Transverse colon (tissue), 4 donors: ENCODE measurements around the gene GREB1L. TPM values are rescaled to one million over a fixed set of nuclear protein-coding genes. Genes with fewer than 3 reads are reported as not detected.

ENCODE experiments used
- DNase-seq: peaks from one replicate; pipeline ENCODE4 v3.0.0-alpha.2; 2019
- H3K27ac ChIP-seq, 4 donors: fragments of 200-600 bp; sonication (generic); 2 replicates each; pipeline ENCODE4 v1.5.1; 2016 to 2018; ENCODE audit warnings: inconsistent platforms in 4 of 4
- H3K27me3 ChIP-seq: fragments of 200-600 bp; sonication (generic); 2 replicates; pipeline ENCODE4 v1.5.1; 2017; ENCODE audit warnings: inconsistent platforms
- H3K36me3 ChIP-seq, 4 donors: fragments of 200-600 bp; sonication (generic); 2 replicates each; pipeline ENCODE4 v1.5.1; 2017 to 2019; ENCODE audit warnings: inconsistent platforms in 4 of 4
- H3K4me1 ChIP-seq, 4 donors: fragments of 200-600 bp; sonication (generic); 2 replicates each; pipeline ENCODE4 v1.5.1; 2017 to 2020; ENCODE audit warnings: inconsistent platforms in 4 of 4
- H3K4me3 ChIP-seq, 4 donors: fragments of 200-600 bp; sonication (generic); 1 replicate in 1 of 4; 2 replicates in 3 of 4; pipeline versions ENCODE4 v1.5.1 to v1.6.1; 2017 to 2019; ENCODE audit warnings: inconsistent platforms in 4 of 4
- H3K9me3 ChIP-seq, 2 donors: fragments of 200-600 bp; sonication (generic); 2 replicates each; pipeline ENCODE4 v1.5.1; 2017 to 2019; ENCODE audit warnings: inconsistent platforms in 2 of 2
- EP300 ChIP-seq: sonication (generic); formaldehyde crosslinking; IDR thresholded peaks from one replicate; pipeline ENCODE4 v1.6.1; 2017; ENCODE audit warnings: antibody characterized with exemption, low read depth
- POLR2A ChIP-seq: fragments of 450-650 bp; IDR thresholded peaks from one replicate; pipeline ENCODE4 v1.6.1; 2016; ENCODE audit warnings: antibody characterized with exemption, mild to moderate bottlenecking, moderate library complexity
- POLR2AphosphoS5 ChIP-seq, 3 donors: sonication (generic); formaldehyde crosslinking; IDR thresholded peaks; one replicate each; pipeline ENCODE4 v1.6.1; 2016; ENCODE audit warnings: antibody characterized with exemption in 3 of 3
- WGBS, 2 donors: methylation state at CpG; one replicate each; pipeline ENCODE4 v1.1.5; 2018; ENCODE audit warnings: low coverage in 1 of 2; 5-methylcytosine and 5-hydroxymethylcytosine counted together
- in situ Hi-C, 4 donors: fragments of 200-750 bp; cut with MboI; loops; one replicate each; pipeline versions ENCODE4 v1.15.0 to v1.15.1; 2017; ENCODE audit warnings: low sequenced_read_pairs in 3 of 4, low pct_ligation_motif_present in 1 of 4, low pct_unique_long_range_greater_than_20kb in 1 of 4
- intact Hi-C: fragments of 100-400 bp; cut with DNase I; formaldehyde crosslinking; loops from one replicate; pipeline ENCODE4 v1.15.1; 2023; ENCODE audit warnings: low total_unique reads
- total RNA-seq, 4 donors: library from RNA; depleted of rRNA; stranded (reverse); fragments of >200 nt; gene quantifications; one replicate each; pipeline ENCODE4 v1.1.0, GENCODE V29; 2016
- TF ChIP-seq, protein P1 (sequence below), 5 experiments: fragments of 200-600 bp in 3 of 5; fragments of 450-650 bp in 2 of 5; sonication (generic) in 3 of 5; IDR thresholded peaks; 1 replicate in 2 of 5; 2 replicates in 3 of 5; pipeline ENCODE4 v1.5.1; 2016 to 2017; ENCODE audit warnings: antibody characterized with exemption in 5 of 5, inconsistent platforms in 3 of 5, mild to moderate bottlenecking in 2 of 5, moderate library complexity in 1 of 5

The GREB1L gene
- total RNA-seq, 4 donors from 2014 or later: 1.1 to 1.5 TPM; not detected in 2

DNA sequence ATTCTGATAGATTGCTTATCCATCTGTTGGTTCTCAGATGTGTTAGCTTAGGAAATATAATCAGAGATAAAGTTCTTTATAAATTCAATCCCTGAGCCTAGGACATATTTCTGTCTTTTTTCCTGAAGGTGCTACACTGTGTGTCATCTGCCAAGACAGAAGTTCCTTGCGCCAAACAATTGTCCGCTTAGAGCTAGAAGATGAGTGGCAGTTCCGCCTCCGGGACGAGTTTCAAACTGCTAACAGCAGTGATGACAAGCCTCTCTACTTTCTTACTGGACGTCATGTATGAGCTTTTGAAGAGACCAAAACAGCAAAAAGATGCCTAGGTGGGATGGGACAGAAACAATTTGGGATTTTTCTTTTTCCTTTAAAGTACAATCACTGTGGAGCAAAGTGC, 280.5 kb downstream of the GREB1L start:
- 93 to 100% methylated on average over 2 to 6 of the region's 6 CpGs for WGBS, 2 donors
- no peaks in the 10 kb centered on the region for H3K27me3 ChIP-seq
- no peaks in the 10 kb centered on the region for H3K9me3 ChIP-seq
- in situ Hi-C loops (no loop called here), intact Hi-C loops (no loop called here)
- no peak overlapping the region for H3K4me3 ChIP-seq
- TF ChIP-seq POLR2A: no peak
- no peak for DNase-seq
- no peak overlapping the region for H3K27ac ChIP-seq
- no peaks in the 10 kb centered on the region for H3K4me1 ChIP-seq
- peaks cover 0 to 18% (median 4%) of the 10 kb centered on the region in 4 donors for H3K36me3 ChIP-seq

DNA sequence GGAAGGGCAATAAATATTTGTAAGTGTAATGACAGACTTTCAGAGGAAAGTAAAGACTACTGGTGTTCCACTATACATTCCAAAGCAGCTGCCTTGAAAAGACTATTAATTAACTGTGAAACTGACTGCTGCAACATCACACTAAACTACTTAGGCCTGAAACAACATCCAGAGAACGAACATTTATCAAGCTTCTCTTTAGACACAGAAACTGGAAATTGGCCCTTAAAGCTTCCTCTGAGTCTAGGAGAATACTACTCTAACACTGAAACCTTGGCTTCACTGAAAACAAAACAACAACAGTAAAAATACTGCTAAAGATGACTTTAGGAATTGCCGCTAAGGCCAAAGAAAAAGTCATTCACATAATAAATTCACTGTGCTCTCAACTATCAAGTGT, 283.9 kb downstream of the GREB1L start:
- Histone ChIP-seq H3K36me3 (peaks cover 0 to 27% (median 7%) of the 10 kb centered on the region in 4 donors), H3K27me3 (no peaks in the 10 kb centered on the region), H3K9me3 (no peaks in the 10 kb centered on the region), H3K27ac (no peak overlapping the region), H3K4me3 (no peak overlapping the region), H3K4me1 (no peaks in the 10 kb centered on the region)
- 73 to 91% methylated on average over 2 of the region's 2 CpGs for WGBS, 2 donors
- intact Hi-C loops: no loop called here
- no peak for TF ChIP-seq POLR2AphosphoS5 (IDR thresholded peaks at IDR 0.05)
- TF ChIP-seq, protein P1, sequence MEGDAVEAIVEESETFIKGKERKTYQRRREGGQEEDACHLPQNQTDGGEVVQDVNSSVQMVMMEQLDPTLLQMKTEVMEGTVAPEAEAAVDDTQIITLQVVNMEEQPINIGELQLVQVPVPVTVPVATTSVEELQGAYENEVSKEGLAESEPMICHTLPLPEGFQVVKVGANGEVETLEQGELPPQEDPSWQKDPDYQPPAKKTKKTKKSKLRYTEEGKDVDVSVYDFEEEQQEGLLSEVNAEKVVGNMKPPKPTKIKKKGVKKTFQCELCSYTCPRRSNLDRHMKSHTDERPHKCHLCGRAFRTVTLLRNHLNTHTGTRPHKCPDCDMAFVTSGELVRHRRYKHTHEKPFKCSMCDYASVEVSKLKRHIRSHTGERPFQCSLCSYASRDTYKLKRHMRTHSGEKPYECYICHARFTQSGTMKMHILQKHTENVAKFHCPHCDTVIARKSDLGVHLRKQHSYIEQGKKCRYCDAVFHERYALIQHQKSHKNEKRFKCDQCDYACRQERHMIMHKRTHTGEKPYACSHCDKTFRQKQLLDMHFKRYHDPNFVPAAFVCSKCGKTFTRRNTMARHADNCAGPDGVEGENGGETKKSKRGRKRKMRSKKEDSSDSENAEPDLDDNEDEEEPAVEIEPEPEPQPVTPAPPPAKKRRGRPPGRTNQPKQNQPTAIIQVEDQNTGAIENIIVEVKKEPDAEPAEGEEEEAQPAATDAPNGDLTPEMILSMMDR (IDR thresholded peaks at IDR 0.05): no peak
- TF ChIP-seq EP300: no peak
- no peak for TF ChIP-seq POLR2A
- no peak for DNase-seq
- in situ Hi-C loops: no loop called here

DNA sequence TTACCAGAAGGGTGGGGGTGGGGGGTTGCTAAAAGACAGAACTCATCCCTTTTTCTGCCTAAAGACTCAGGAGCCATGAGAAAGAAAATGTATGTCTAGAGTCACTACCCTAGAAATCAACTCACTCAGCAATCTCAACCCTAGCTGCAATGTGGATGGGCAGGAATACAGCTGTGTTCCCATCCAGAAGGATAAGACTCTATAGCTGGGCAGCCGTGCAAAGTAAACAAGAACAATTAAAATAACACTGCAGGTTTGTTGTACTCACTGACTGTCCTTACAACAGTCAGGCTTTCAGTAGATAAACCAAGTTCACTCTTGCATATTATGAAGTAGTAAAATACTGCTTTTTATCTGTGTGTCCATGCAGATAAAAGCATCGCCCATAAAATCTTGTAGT, 284.4 kb downstream of the GREB1L start:
- in situ Hi-C loops: no loop called here

DNA sequence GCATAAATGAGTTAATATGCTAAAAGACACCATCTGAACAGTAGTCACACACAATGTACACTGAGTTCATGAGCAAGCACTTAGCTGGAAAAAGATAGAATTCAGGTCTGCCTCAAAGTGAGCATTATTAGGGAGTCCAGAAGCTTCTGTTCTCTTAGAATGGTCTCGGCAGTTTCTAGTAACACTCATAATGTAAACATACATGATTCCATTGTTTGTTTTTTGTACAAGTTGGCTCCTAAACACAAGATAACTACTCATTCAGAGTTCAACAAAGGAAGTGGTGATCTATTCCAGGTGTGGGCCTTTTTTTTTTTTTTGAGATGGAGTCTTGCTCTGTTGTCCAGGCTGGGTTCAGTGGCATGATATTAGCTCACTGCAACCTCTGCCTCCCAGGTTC, 292.3 kb downstream of the GREB1L start:
- DNase-seq: no peak
- in situ Hi-C loops (no loop called here), intact Hi-C loops (no loop called here)
- Histone ChIP-seq H3K27me3 (no peaks in the 10 kb centered on the region), H3K4me3 (no peak overlapping the region), H3K9me3 (no peaks in the 10 kb centered on the region), H3K4me1 (no peaks in the 10 kb centered on the region), H3K36me3 (peaks cover 0 to 54% (median 9%) of the 10 kb centered on the region in 4 donors), H3K27ac (no peak overlapping the region)
- no peak for TF ChIP-seq POLR2AphosphoS5 (IDR thresholded peaks at IDR 0.05)
- no peak for TF ChIP-seq POLR2A
- TF ChIP-seq EP300: no peak
- TF ChIP-seq, protein P1 (IDR thresholded peaks at IDR 0.05): no peak
- 57 to 62% methylated on average over 1 of the region's 1 CpG for WGBS, 2 donors

More for the DNA sequence above, 284.4 kb downstream of the GREB1L start:
- TF ChIP-seq EP300 (no peak), POLR2A (no peak), POLR2AphosphoS5 (IDR thresholded peaks at IDR 0.05) (no peak)
- TF ChIP-seq, protein P1 (IDR thresholded peaks at IDR 0.05): no peak
- no peaks in the 10 kb centered on the region for H3K27me3 ChIP-seq
- H3K4me1 ChIP-seq: no peaks in the 10 kb centered on the region
- no peak overlapping the region for H3K27ac ChIP-seq
- WGBS, 2 donors: 72 to 83% methylated on average over 2 of the region's 2 CpGs
- intact Hi-C loops: no loop called here
- DNase-seq: no peak
- peaks cover 0 to 33% (median 10%) of the 10 kb centered on the region in 4 donors for H3K36me3 ChIP-seq
- no peaks in the 10 kb centered on the region for H3K9me3 ChIP-seq
- H3K4me3 ChIP-seq: no peak overlapping the region

DNA sequence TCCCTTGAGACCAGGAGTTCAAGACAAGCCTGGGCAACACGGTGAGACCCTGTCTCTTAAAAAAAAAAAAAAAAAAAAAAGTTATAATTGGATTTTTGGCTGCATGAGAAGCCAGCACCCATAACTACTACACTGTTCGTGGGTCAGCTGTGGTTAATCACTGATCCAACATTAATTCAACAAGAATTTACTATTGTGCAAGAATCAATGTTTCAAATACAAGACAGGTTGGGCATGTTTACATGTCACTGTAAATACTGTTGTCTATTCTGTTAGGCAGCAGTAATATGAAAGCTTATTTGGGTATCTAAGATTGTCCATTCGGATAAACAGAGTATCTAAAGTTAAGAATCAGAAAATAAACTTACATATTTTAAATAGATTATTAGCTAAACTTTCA, 296.2 kb downstream of the GREB1L start:
- Histone ChIP-seq H3K27me3 (no peaks in the 10 kb centered on the region), H3K27ac (no peak overlapping the region), H3K4me3 (no peak overlapping the region), H3K36me3 (peaks cover 0 to 48% (median 5%) of the 10 kb centered on the region in 4 donors), H3K4me1 (no peaks in the 10 kb centered on the region), H3K9me3 (no peaks in the 10 kb centered on the region)
- TF ChIP-seq POLR2A: no peak
- 92 to 94% methylated on average over 3 of the region's 3 CpGs for WGBS, 2 donors
- in situ Hi-C loops (no loop called here), intact Hi-C loops (no loop called here)
- DNase-seq: no peak
